A549 (cell line): ENCODE results near the gene LOX. TPM values are rescaled to one million over a fixed set of nuclear protein-coding genes. Genes with fewer than 3 reads are reported as not detected.

Source experiments
- ATAC-seq, 2 experiments: fragments of 200-7000 bp in 1 of 2; fragments of >200 bp in 1 of 2; cut with Nextera tagmentation in 1 of 2; cut with Tn5 transposase in 1 of 2; 3 replicates each; pipeline versions ENCODE4 v1.8.0 to v1.9.1; 2018 to 2020; ENCODE audit warnings: mild to moderate bottlenecking in 1 of 2, moderate library complexity in 1 of 2
- CTCF ChIA-PET: fragments of 300-600 bp; sonication (Branson Sonifier 250); formaldehyde crosslinking; extraction: SDS; loops from one replicate; lab custom pipeline; 2021; ENCODE audit warnings: antibody characterized with exemption, inconsistent platforms; lab: Yijun Ruan, JAX
- POLR2A ChIA-PET: fragments of 350-600 bp; formaldehyde crosslinking; extraction: SDS; loops from one replicate; lab custom pipeline; 2021; ENCODE audit warnings: antibody characterized with exemption, inconsistent platforms; lab: Yijun Ruan, JAX
- DNase-seq, 2 experiments: peaks; one replicate each; pipeline versions ENCODE4 v3.0.0 to v3.0.0-alpha.2; 2011 to 2016; ENCODE audit warnings: low read depth in 1 of 2, low spot score in 1 of 2
- FAIRE-seq: peaks from 2 replicates; lab custom pipeline; 2011; peaks lifted over from hg19 to GRCh38; lab: Jason Lieb, UNC
- H3K27ac ChIP-seq, 2 experiments: fragments of >200 bp; sonication (Bioruptor Twin); formaldehyde crosslinking; 3 replicates each; pipeline ENCODE4 v1.5.1; 2016 to 2017
- H3K4me1 ChIP-seq: fragments of >200 bp; sonication (Bioruptor Twin); formaldehyde crosslinking; 3 replicates; pipeline ENCODE4 v1.6.1; 2016
- H3K4me2 ChIP-seq: fragments of >200 bp; sonication (Bioruptor Twin); formaldehyde crosslinking; 3 replicates; pipeline ENCODE4 v1.6.1; 2016
- H3K4me3 ChIP-seq: fragments of >200 bp; sonication (Bioruptor Twin); formaldehyde crosslinking; 3 replicates; pipeline ENCODE4 v1.5.1; 2016
- H3K9me3 ChIP-seq: fragments of >200 bp; sonication (Bioruptor Twin); formaldehyde crosslinking; 3 replicates; pipeline ENCODE4 v1.6.1; 2016
- CBX2 ChIP-seq: fragments of 200-600 bp; sonication (generic); IDR thresholded peaks from 2 replicates; pipeline ENCODE4 v1.6.1; 2016; ENCODE audit warnings: low read depth, mild to moderate bottlenecking, borderline replicate concordance
- FOSL2 ChIP-seq, 2 experiments: fragments of 450-650 bp in 1 of 2; fragments of >200 bp in 1 of 2; sonication (Bioruptor Twin) in 1 of 2; formaldehyde crosslinking; IDR thresholded peaks; 2 replicates each; pipeline versions ENCODE4 v1.5.0 to v1.6.1; 2016 to 2020; ENCODE audit warnings: mild to moderate bottlenecking in 1 of 2, moderate library complexity in 1 of 2
- GATA3 ChIP-seq: IDR thresholded peaks from 2 replicates; pipeline ENCODE4 v1.6.1; 2012; ENCODE audit warnings: borderline replicate concordance
- HOXB13 ChIP-seq: fragments of 250-450 bp; sonication (Bioruptor Pico); IDR thresholded peaks from 2 replicates; pipeline ENCODE4 v1.5.0; 2020; ENCODE audit warnings: low read depth, mild to moderate bottlenecking, moderate library complexity
- JUN ChIP-seq, 2 experiments: fragments of >200 bp; sonication (Bioruptor Twin); formaldehyde crosslinking; IDR thresholded peaks; 2 replicates in 1 of 2; 3 replicates in 1 of 2; pipeline ENCODE4 v1.6.1; 2016 to 2017
- MAFK ChIP-seq: fragments of 450-650 bp; IDR thresholded peaks from 2 replicates; pipeline ENCODE4 v1.6.1; 2014; ENCODE audit not compliant: partially characterized antibody
- NR3C1 ChIP-seq: fragments of >200 bp; sonication (Bioruptor Twin); formaldehyde crosslinking; IDR thresholded peaks from 3 replicates; pipeline ENCODE4 v1.6.1; 2017
- RCOR1 ChIP-seq: fragments of 150-350 bp; IDR thresholded peaks from 2 replicates; pipeline ENCODE4 v1.6.1; 2014; ENCODE audit warnings: antibody characterized with exemption, low read length, low read depth
- RFX5 ChIP-seq: fragments of 450-650 bp; IDR thresholded peaks from 2 replicates; pipeline ENCODE4 v1.7.1; 2014; ENCODE audit warnings: antibody characterized with exemption, mild to moderate bottlenecking, moderate library complexity
- SMC3 ChIP-seq: fragments of >200 bp; sonication (Bioruptor Twin); formaldehyde crosslinking; IDR thresholded peaks from 3 replicates; pipeline ENCODE4 v1.6.1; 2018; ENCODE audit warnings: inconsistent platforms
- SREBF2 ChIP-seq: fragments of 450-650 bp; IDR thresholded peaks from 2 replicates; pipeline ENCODE4 v1.6.1; 2014; ENCODE audit warnings: mild to moderate bottlenecking, moderate library complexity
- TFCP2L1 ChIP-seq: fragments of 250-450 bp; sonication (Bioruptor Pico); IDR thresholded peaks from 2 replicates; pipeline ENCODE4 v1.5.0; 2021; ENCODE audit warnings: mild to moderate bottlenecking
- WGBS: methylation state at CpG from one replicate; pipeline ENCODE4 v1.1.6; 2017; ENCODE audit errors: missing lambda C conversion rate; 5-methylcytosine and 5-hydroxymethylcytosine counted together
- polyA plus RNA-seq, 4 experiments: library from polyadenylated mRNA; depleted of rRNA in 3 of 4; stranded (reverse); fragments of >200 nt; fragmentation: RNase III in 1 of 4; extraction: RNeasy Plus Mini Kit Qiagen cat#74134 plus additional on column Dnase treatment in 1 of 4; gene quantifications; 2 replicates in 3 of 4; 3 replicates in 1 of 4; pipeline ENCODE4 v1.2.3, GENCODE V29; 2011 to 2017
- TF ChIP-seq, protein P1 (sequence below): fragments of 450-650 bp; IDR thresholded peaks from 2 replicates; pipeline ENCODE4 v1.6.1; 2014; ENCODE audit warnings: antibody characterized with exemption
- TF ChIP-seq, protein P2 (sequence below): fragments of 250-450 bp; sonication (Bioruptor Pico); IDR thresholded peaks from 2 replicates; pipeline ENCODE4 v1.5.0; 2021; ENCODE audit warnings: mild to moderate bottlenecking, moderate library complexity, borderline replicate concordance
- TF ChIP-seq, protein P3 (sequence below): fragments of 150-350 bp; IDR thresholded peaks from 2 replicates; pipeline ENCODE4 v1.6.1; 2014; ENCODE audit warnings: low read depth, mild to moderate bottlenecking, low read length
- TF ChIP-seq, protein P4 (sequence below): fragments of >200 bp; sonication (Bioruptor Twin); formaldehyde crosslinking; IDR thresholded peaks from 3 replicates; pipeline ENCODE4 v1.6.1; 2016

LOX gene
- polyA plus RNA-seq, 2 of the 4 experiments (the other 2 are of a cell fraction): 0.34 to 0.36 TPM

DNA sequence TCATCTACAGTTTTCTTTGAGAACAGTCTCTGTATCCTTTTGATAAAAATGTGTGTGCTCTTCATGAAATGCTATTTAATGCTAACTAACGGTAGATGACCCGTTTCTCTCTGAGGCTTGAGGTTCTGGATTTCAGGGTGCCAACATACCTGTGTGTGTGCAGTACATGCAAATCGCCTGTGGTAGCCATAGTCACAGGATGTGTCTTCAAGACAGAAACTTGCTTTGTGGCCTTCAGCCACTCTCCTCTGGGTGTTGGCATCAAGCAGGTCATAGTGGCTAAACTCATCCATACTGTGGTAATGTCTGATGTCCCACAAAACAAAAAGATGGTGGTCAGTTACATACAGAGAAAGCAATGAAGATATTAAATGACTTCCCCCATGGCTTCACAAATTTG lies 4.2 kb downstream of the LOX start:
- H3K4me1 ChIP-seq: peaks cover 11% of the 10 kb centered on the region; the same call in 1 of the 3 replicates
- WGBS: 85% methylated on average over 3 of the region's 3 CpGs
- no peak overlapping the region for H3K27ac ChIP-seq
- no peak overlapping the region for H3K4me2 ChIP-seq
- ChIA-PET CTCF (no interaction called here), POLR2A (no interaction called here)
- no peak for FAIRE-seq
- DNase-seq: no peak
- no peak for ATAC-seq
- H3K4me3 ChIP-seq: no peak overlapping the region
- no peaks in the 10 kb centered on the region for H3K9me3 ChIP-seq
- no peak for TF ChIP-seq SMC3

DNA sequence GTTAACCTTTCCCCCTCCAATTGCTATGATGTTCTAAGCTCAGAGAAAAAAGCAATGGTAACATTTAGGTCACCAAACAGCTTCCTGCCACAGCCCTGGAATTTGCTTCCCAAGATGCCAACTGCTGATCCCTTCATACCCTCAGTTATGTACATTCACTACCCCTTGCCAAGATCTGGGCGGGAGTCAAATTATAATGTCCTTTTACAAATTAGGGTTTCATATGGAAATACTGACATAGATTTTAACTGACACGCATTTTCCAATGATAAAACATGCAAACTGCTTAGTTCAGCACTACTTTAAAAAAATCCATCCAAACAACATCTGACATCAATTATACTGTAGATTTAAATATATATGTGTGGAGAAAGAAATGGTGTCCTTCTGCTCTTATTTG lies 5.0 kb downstream of the LOX start:
- Histone ChIP-seq H3K4me2 (no peak overlapping the region), H3K4me3 (no peak overlapping the region), H3K4me1 (peaks cover 10% of the 10 kb centered on the region; the same call in 1 of the 3 replicates), H3K27ac (no peak overlapping the region), H3K9me3 (no peaks in the 10 kb centered on the region)
- no peak for FAIRE-seq
- DNase-seq: no peak
- 98% methylated on average over 2 of the region's 2 CpGs for WGBS
- no peak for ATAC-seq
- POLR2A ChIA-PET: no interaction called here
- TF ChIP-seq, protein P1, sequence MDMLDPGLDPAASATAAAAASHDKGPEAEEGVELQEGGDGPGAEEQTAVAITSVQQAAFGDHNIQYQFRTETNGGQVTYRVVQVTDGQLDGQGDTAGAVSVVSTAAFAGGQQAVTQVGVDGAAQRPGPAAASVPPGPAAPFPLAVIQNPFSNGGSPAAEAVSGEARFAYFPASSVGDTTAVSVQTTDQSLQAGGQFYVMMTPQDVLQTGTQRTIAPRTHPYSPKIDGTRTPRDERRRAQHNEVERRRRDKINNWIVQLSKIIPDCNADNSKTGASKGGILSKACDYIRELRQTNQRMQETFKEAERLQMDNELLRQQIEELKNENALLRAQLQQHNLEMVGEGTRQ: no peak
- TF ChIP-seq JUN (IDR thresholded peaks at IDR 0.05) (no peak), MAFK (peak; percentile 22), GATA3 (no peak), RCOR1 (no peak)
- TF ChIP-seq, protein P2, sequence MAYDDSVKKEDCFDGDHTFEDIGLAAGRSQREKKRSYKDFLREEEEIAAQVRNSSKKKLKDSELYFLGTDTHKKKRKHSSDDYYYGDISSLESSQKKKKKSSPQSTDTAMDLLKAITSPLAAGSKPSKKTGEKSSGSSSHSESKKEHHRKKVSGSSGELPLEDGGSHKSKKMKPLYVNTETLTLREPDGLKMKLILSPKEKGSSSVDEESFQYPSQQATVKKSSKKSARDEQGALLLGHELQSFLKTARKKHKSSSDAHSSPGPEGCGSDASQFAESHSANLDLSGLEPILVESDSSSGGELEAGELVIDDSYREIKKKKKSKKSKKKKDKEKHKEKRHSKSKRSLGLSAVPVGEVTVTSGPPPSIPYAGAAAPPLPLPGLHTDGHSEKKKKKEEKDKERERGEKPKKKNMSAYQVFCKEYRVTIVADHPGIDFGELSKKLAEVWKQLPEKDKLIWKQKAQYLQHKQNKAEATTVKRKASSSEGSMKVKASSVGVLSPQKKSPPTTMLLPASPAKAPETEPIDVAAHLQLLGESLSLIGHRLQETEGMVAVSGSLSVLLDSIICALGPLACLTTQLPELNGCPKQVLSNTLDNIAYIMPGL (CRISPR knock-in tag): no peak
- CTCF ChIA-PET: no interaction called here

DNA sequence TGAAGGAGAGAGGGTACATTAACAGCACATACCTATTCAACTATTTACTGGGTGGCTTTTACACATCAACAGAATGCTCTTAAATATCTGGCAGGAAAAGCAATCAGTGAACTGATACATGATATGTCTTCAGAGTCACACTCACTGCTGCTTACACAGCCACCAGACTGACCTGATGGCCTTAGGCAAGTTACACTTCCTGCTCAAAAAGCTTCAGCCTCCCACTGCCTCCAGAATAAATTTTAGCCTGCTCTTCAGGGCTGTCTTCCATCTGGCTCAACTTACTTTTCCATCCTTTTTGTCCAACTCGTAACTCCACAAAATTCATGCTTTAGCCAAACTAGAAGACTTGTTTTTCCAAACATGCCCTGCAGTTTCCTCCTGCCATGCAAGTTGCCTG lies 10.7 kb downstream of the LOX start:
- no peak overlapping the region for H3K27ac ChIP-seq
- POLR2A ChIA-PET: no interaction called here
- no peak for TF ChIP-seq RFX5
- WGBS: 93% methylated on average over 1 of the region's 1 CpG
- H3K4me2 ChIP-seq: no peak overlapping the region
- ATAC-seq (no peak), DNase-seq (no peak), FAIRE-seq (no peak)
- peaks cover 12% of the 10 kb centered on the region; the same call in 2 of the 3 replicates for H3K4me1 ChIP-seq
- CTCF ChIA-PET: no interaction called here
- H3K4me3 ChIP-seq: no peak overlapping the region
- no peaks in the 10 kb centered on the region for H3K9me3 ChIP-seq

DNA sequence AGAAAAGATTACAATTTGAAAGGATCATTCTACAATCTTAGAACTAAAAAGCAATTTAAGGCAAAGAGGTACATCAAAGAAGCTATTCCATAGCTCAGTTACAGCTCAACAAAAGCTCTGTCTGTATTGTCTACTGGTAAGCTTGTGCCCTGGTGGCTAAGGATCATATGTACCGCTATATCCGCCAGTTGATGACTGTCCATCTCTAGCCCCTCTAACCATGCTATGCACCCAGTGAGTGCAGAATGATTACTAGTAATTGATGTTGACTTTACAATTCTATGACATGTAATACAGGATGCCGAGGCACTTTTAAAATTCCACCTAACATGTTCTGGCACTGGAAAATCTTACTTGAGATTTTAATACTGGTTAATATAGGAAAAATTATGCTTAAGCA lies 13.1 kb downstream of the LOX start:
- TF ChIP-seq GATA3 (no peak), SREBF2 (no peak)
- TF ChIP-seq, protein P1: no peak
- TF ChIP-seq, protein P3, sequence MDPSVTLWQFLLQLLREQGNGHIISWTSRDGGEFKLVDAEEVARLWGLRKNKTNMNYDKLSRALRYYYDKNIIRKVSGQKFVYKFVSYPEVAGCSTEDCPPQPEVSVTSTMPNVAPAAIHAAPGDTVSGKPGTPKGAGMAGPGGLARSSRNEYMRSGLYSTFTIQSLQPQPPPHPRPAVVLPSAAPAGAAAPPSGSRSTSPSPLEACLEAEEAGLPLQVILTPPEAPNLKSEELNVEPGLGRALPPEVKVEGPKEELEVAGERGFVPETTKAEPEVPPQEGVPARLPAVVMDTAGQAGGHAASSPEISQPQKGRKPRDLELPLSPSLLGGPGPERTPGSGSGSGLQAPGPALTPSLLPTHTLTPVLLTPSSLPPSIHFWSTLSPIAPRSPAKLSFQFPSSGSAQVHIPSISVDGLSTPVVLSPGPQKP: no peak
- ChIA-PET POLR2A (no interaction called here), CTCF (interaction anchor here (5.2 kb wide), 1 partner anchor 12 kb away, joined by 28 read pairs; the partner anchor contains the start of gene LOX)
- no peak overlapping the region for H3K27ac ChIP-seq
- peaks cover 17% of the 10 kb centered on the region; the same call in 2 of the 3 replicates for H3K4me1 ChIP-seq
- FAIRE-seq (peak; percentile 79), DNase-seq (no peak), ATAC-seq (no peak)
- WGBS: 99% methylated on average over 3 of the region's 3 CpGs
- no peaks in the 10 kb centered on the region for H3K9me3 ChIP-seq
- no peak overlapping the region for H3K4me3 ChIP-seq
- no peak overlapping the region for H3K4me2 ChIP-seq

DNA sequence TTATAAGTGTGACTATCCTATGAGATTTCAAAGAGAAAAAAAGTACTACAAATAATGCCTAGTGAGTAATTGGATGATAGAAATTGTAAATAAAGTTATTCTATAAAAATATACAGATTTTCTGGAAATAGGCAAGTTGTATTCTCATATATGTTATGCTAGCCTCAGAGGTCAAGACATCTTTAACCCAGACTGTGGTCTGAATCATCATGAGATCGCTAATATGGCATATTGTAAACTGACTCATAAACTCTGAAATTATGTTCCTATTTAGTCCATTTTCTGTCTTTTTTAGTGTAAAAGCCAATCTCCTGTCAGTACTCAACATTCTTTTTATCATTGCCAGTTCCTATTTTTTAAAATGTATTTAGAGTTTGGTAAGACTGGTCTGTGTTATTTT lies 14.2 kb downstream of the LOX start:
- H3K4me1 ChIP-seq: peaks cover 17% of the 10 kb centered on the region; the same call in 2 of the 3 replicates
- no peaks in the 10 kb centered on the region for H3K9me3 ChIP-seq
- FAIRE-seq (no peak), ATAC-seq (no peak), DNase-seq (no peak)
- CTCF ChIA-PET: interaction anchor here (5.2 kb wide), 1 partner anchor 13 kb away, joined by 28 read pairs; the partner anchor contains the start of gene LOX
- WGBS: 45% methylated on average over 1 of the region's 1 CpG
- H3K4me2 ChIP-seq: 0 out of 3 replicates have a peak overlapping the region, but pooled peaks have one; percentile 14
- TF ChIP-seq HOXB13 (CRISPR knock-in tag): no peak
- TF ChIP-seq, protein P4, sequence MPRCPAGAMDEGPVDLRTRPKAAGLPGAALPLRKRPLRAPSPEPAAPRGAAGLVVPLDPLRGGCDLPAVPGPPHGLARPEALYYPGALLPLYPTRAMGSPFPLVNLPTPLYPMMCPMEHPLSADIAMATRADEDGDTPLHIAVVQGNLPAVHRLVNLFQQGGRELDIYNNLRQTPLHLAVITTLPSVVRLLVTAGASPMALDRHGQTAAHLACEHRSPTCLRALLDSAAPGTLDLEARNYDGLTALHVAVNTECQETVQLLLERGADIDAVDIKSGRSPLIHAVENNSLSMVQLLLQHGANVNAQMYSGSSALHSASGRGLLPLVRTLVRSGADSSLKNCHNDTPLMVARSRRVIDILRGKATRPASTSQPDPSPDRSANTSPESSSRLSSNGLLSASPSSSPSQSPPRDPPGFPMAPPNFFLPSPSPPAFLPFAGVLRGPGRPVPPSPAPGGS: no peak
- no peak for TF ChIP-seq NR3C1
- no peak for TF ChIP-seq JUN (IDR thresholded peaks at IDR 0.05)
- no peak for TF ChIP-seq FOSL2 (IDR thresholded peaks at IDR 0.05)
- TF ChIP-seq FOSL2 (CRISPR knock-in tag; IDR thresholded peaks at IDR 0.05): no peak
- no peak for TF ChIP-seq CBX2
- no peak for TF ChIP-seq TFCP2L1
- no peak overlapping the region for H3K27ac ChIP-seq
- no peak overlapping the region for H3K4me3 ChIP-seq
- POLR2A ChIA-PET: no interaction called here
